ENCODE results near the gene TBC1D20.
"Not testable (repeated sequence)": the region's sequence is repeated elsewhere in the genome, so short reads cannot be mapped to it uniquely, and the experiment has no call there.

TBC1D20 gene

GRCh38 chr20:400128-400453 lies 62.2 kb downstream of the TBC1D20 start:
- DNase-seq = no peak

GRCh38 chr20:399182-399707 lies 63.1 kb downstream of the TBC1D20 start:
- no peak for DNase-seq

GRCh38 chr20:397432-398237 lies 64.7 kb downstream of the TBC1D20 start:
- no peak for DNase-seq

GRCh38 chr20:396619-397431 lies 65.5 kb downstream of the TBC1D20 start:
- no peak for DNase-seq

GRCh38 chr20:396252-396618 lies 66.1 kb downstream of the TBC1D20 start:
- no peak for DNase-seq

- not testable (repeated sequence) for DNase-seq
These were observed 69.0 kb downstream of the TBC1D20 start for GRCh38 chr20:393296-393695.

- no peak for DNase-seq
These were observed 71.2 kb downstream of the TBC1D20 start for GRCh38 chr20:391041-391711.

GRCh38 chr20:389220-389619 lies 73.1 kb downstream of the TBC1D20 start:
- no peak for DNase-seq

- no peak for DNase-seq
These were observed 74.0 kb downstream of the TBC1D20 start for GRCh38 chr20:388034-388994.

- no peak for DNase-seq
These were observed 74.8 kb downstream of the TBC1D20 start for GRCh38 chr20:387520-387919.

- DNase-seq = not testable (repeated sequence)
These were observed 75.7 kb downstream of the TBC1D20 start for GRCh38 chr20:386634-387033.

Measured in suppressor macrophage treated with lipopolysaccharide for 4 hours (primary cell).